Lung (tissue), 12 donors: ENCODE results near the gene HM13. TPM values are rescaled to one million over a fixed set of nuclear protein-coding genes. Genes with fewer than 3 reads are reported as not detected.

Experiments used
- ATAC-seq: fragments of 200-7000 bp; cut with Tn5 transposase; one replicate; pipeline ENCODE4 v1.9.1; 2020; ENCODE audit warnings: moderate number of reproducible peaks; ENCODE audit not compliant: insufficient read depth, low FRiP score
- DNase-seq, 3 donors: peaks; one replicate each; pipeline ENCODE4 v3.0.0-alpha.2; 2013 to 2017
- H3K27ac ChIP-seq, 2 donors: one replicate each; pipeline ENCODE4 v1.5.1; 2013; ENCODE audit warnings: mild to moderate bottlenecking in 2 of 2, moderate library complexity in 2 of 2, control low read depth in 1 of 2, inconsistent platforms in 1 of 2, low read depth in 1 of 2, low read length in 1 of 2
- H3K27me3 ChIP-seq, 3 donors: one replicate each; pipeline ENCODE4 v1.5.1; 2013; ENCODE audit warnings: low read length in 2 of 3; ENCODE audit not compliant: control insufficient read depth in 3 of 3, insufficient read depth in 3 of 3
- H3K36me3 ChIP-seq, 4 donors: one replicate each; pipeline ENCODE4 v1.5.1; 2013; ENCODE audit warnings: low read length in 4 of 4, mild to moderate bottlenecking in 1 of 4, moderate library complexity in 1 of 4; ENCODE audit not compliant: control insufficient read depth in 4 of 4, insufficient read depth in 4 of 4
- H3K4me1 ChIP-seq, 5 donors: one replicate each; pipeline ENCODE4 v1.5.1; 2013; ENCODE audit warnings: low read length in 5 of 5, mild to moderate bottlenecking in 2 of 5, moderate library complexity in 1 of 5; ENCODE audit not compliant: control insufficient read depth in 5 of 5, insufficient read depth in 5 of 5
- H3K4me3 ChIP-seq: one replicate; pipeline ENCODE4 v1.5.1; 2013; ENCODE audit warnings: mild to moderate bottlenecking, control low read depth, moderate library complexity
- H3K9ac ChIP-seq, 2 donors: one replicate each; pipeline ENCODE4 v1.5.1; 2013; ENCODE audit warnings: low read length in 2 of 2, control low read depth in 1 of 2; ENCODE audit not compliant: insufficient read depth in 1 of 2
- H3K9me3 ChIP-seq, 4 donors: one replicate each; pipeline ENCODE4 v1.5.1; 2013; ENCODE audit warnings: low read length in 3 of 4, mild to moderate bottlenecking in 1 of 4, moderate library complexity in 1 of 4; ENCODE audit not compliant: control insufficient read depth in 4 of 4, insufficient read depth in 3 of 4
- WGBS, 2 donors: extraction: QIAGEN DNeasy Blood & Tissue Kit; methylation state at CpG; one replicate each; pipeline ENCODE4 v1.1.7; 2013; 5-methylcytosine and 5-hydroxymethylcytosine counted together
- polyA plus RNA-seq, 2 donors: library from polyadenylated mRNA; stranded (reverse); fragments of 200-250 nt; gene quantifications; one replicate each; pipeline ENCODE4 v1.2.1, GENCODE V29; 2013
- total RNA-seq, 2 donors: library from RNA; depleted of rRNA in 1 of 2; stranded (reverse); fragments of >200 nt in 1 of 2; gene quantifications; one replicate each; pipeline ENCODE4 v1.2.1, GENCODE V29; 2014 to 2021
- TF ChIP-seq, protein P1 (sequence below): IDR thresholded peaks from 2 replicates; pipeline ENCODE4 v1.5.1; 2012; ENCODE audit warnings: mild to moderate bottlenecking; ENCODE audit errors: control extremely low read depth, extremely low read depth
- donor health status: control.
- donor health status: control.
- donor health status: Bipolar disorder and iron deficiency.
- donor health status: healthy.
- donor health status: DM: yes; HTN: yes; CAD: no.

The HM13 gene
- total and polyA plus RNA-seq, 4 donors = 53.5 to 249 (median 205) TPM

DNA sequence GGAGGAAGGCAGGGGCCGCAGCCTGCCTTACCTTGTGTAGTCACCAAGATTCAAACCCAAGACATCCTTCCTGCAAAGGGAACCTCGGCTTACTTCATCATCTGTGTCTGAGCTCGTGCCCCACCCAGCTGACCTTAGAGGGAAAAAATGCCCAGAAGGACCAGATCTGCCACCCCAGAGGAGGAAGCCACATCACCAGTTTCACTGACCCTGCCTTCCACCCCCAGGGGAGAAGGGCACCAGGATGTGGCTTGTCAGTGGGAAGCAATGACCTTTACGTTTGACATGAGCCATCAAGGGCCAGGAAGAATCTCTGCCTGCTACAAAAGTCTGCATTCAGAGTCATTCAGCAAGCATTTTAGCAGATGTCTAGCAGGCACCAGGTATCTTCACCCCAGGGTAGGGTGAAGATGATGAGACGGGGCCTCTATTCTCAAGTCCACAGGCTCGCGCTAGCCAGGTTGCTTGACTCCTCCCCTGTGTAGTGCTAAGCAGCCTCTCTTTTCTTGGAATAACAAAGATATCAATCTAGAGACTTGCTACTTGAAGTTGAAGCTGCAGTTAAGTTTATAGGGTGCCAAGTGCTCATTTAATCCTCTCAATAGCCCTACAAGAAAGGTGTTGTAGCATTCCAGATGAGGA lies 28.1 kb downstream of the HM13 start:
- Histone ChIP-seq H3K9me3 (no peaks in the 10 kb centered on the region), H3K27me3 (no peaks in the 10 kb centered on the region), H3K4me3 (no peak overlapping the region), H3K9ac (no peak overlapping the region), H3K36me3 (peaks cover 4 to 32% (median 24%) of the 10 kb centered on the region in 4 donors), H3K27ac (no peak overlapping the region), H3K4me1 (peaks cover 0 to 6% (median 0%) of the 10 kb centered on the region in 5 donors)
- ATAC-seq (no peak), DNase-seq (no peak)
- WGBS, 2 donors = 56 to 67% methylated on average over 7 of the region's 7 CpGs
- TF ChIP-seq, protein P1, sequence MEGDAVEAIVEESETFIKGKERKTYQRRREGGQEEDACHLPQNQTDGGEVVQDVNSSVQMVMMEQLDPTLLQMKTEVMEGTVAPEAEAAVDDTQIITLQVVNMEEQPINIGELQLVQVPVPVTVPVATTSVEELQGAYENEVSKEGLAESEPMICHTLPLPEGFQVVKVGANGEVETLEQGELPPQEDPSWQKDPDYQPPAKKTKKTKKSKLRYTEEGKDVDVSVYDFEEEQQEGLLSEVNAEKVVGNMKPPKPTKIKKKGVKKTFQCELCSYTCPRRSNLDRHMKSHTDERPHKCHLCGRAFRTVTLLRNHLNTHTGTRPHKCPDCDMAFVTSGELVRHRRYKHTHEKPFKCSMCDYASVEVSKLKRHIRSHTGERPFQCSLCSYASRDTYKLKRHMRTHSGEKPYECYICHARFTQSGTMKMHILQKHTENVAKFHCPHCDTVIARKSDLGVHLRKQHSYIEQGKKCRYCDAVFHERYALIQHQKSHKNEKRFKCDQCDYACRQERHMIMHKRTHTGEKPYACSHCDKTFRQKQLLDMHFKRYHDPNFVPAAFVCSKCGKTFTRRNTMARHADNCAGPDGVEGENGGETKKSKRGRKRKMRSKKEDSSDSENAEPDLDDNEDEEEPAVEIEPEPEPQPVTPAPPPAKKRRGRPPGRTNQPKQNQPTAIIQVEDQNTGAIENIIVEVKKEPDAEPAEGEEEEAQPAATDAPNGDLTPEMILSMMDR = no peak

DNA sequence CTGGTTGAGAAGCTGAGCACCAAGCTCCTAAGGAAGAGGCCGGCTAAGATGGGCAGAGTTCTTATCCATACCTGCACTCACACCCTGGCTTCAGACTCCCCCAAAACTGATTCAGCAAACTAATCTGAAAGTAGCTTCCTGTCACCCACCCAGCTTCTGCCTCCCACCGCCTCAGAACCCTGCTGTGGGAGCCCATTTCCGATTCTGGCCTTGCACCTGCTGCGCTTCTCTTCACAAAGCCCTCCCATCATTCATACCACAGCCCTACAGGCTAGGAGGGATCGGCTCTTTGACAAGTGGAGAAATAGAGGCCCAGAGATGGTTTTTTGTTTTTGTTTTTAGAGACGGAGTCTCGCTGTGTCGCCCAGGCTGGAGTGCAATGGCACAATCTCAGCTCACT lies 28.7 kb downstream of the HM13 start:
- Histone ChIP-seq H3K4me1 (peaks cover 0 to 6% (median 0%) of the 10 kb centered on the region in 5 donors), H3K4me3 (no peak overlapping the region), H3K9me3 (no peaks in the 10 kb centered on the region), H3K27ac (no peak overlapping the region), H3K36me3 (peaks cover 4 to 26% (median 22%) of the 10 kb centered on the region in 4 donors), H3K27me3 (no peaks in the 10 kb centered on the region), H3K9ac (no peak overlapping the region)
- no peak for ATAC-seq
- DNase-seq = no peak
- WGBS, 2 donors = 96% methylated on average over 8 of the region's 8 CpGs
- TF ChIP-seq, protein P1 = no peak

DNA sequence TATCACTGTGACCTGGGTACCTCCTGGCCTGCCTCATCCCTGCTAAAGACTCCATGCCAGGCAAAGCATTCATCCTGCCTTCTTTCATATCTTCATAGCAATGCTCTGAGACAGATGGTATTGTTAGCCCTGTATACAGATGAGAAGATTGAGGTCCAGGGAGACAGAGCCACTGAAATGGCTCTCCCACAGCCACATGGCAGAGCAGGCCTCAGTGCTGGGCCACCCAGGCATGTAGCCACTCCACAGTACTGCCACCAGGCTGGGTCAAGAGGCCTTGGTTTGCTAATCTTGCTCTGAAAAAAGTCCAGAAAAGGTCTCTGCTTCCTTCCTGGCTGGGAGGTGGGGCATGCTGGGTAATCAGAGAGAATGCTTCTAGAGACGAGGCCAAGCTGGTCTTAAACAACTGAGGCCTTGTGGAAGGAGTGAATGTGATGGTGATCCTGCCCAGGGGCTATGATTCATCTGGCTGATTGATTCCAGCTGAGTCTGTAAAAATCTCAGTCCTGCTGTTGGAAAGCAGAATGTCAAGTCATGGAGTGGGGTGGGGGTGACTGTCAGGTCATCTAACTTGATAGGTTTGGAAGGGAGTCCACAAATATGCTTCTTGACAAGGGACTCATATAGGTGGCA lies 29.8 kb downstream of the HM13 start:
- ATAC-seq (peak; percentile 42), DNase-seq (peak; percentile 31 to 74 (median 62))
- Histone ChIP-seq H3K36me3 (peaks cover 8 to 21% (median 15%) of the 10 kb centered on the region in 4 donors), H3K4me1 (peaks cover 0 to 6% (median 0%) of the 10 kb centered on the region in 5 donors), H3K9me3 (no peaks in the 10 kb centered on the region), H3K27me3 (no peaks in the 10 kb centered on the region), H3K4me3 (no peak overlapping the region), H3K27ac (peak overlapping the region in 1 of 2 donors; percentile 37), H3K9ac (no peak overlapping the region)
- TF ChIP-seq, protein P1 = no peak
- 69 to 75% methylated on average over 1 of the region's 1 CpG for WGBS, 2 donors
